AG04449 (cell line): ENCODE results near the gene VIPR2.

Experiments
- CTCF ChIA-PET: fragments of 350-600 bp; formaldehyde crosslinking; extraction: SDS; loops from one replicate; lab custom pipeline; 2021; ENCODE audit warnings: antibody characterized with exemption; lab: Yijun Ruan, JAX
- POLR2A ChIA-PET: fragments of 400-600, 350-600 bp; formaldehyde crosslinking; extraction: SDS; loops from one replicate; lab custom pipeline; 2020; ENCODE audit warnings: antibody characterized with exemption, inconsistent platforms; lab: Yijun Ruan, JAX
- DNase-seq: peaks from one replicate; pipeline ENCODE4 v3.0.0-alpha.2; 2010; ENCODE audit warnings: low read depth, low spot score
- H3K4me3 ChIP-seq: 2 replicates; pipeline ENCODE4 v1.5.1; 2011; ENCODE audit warnings: low read depth, mild to moderate bottlenecking, control low read depth, low read length
- TF ChIP-seq, protein P1 (sequence below): IDR thresholded peaks from one replicate; pipeline ENCODE4 v1.5.1; 2011; ENCODE audit warnings: mild to moderate bottlenecking, moderate library complexity, low read length, control low read depth, inconsistent platforms; ENCODE audit not compliant: insufficient read depth; ENCODE audit errors: missing control alignments

VIPR2 gene

GRCh38 chr7:159114981-159115380 is 29.7 kb downstream of the VIPR2 start:
- POLR2A ChIA-PET, result no interaction called here
- CTCF ChIA-PET, result no interaction called here
- DNase-seq, result no peak
- TF ChIP-seq, protein P1, sequence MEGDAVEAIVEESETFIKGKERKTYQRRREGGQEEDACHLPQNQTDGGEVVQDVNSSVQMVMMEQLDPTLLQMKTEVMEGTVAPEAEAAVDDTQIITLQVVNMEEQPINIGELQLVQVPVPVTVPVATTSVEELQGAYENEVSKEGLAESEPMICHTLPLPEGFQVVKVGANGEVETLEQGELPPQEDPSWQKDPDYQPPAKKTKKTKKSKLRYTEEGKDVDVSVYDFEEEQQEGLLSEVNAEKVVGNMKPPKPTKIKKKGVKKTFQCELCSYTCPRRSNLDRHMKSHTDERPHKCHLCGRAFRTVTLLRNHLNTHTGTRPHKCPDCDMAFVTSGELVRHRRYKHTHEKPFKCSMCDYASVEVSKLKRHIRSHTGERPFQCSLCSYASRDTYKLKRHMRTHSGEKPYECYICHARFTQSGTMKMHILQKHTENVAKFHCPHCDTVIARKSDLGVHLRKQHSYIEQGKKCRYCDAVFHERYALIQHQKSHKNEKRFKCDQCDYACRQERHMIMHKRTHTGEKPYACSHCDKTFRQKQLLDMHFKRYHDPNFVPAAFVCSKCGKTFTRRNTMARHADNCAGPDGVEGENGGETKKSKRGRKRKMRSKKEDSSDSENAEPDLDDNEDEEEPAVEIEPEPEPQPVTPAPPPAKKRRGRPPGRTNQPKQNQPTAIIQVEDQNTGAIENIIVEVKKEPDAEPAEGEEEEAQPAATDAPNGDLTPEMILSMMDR, result no peak
- H3K4me3 ChIP-seq, result no peak overlapping the region

GRCh38 chr7:159114096-159114495 is 30.6 kb downstream of the VIPR2 start:
- CTCF ChIA-PET, result no interaction called here
- DNase-seq, result no peak
- H3K4me3 ChIP-seq, result no peak overlapping the region
- POLR2A ChIA-PET, result no interaction called here
- TF ChIP-seq, protein P1, result no peak

- POLR2A ChIA-PET, result no interaction called here
- CTCF ChIA-PET, result no interaction called here
These were observed 31.6 kb downstream of the VIPR2 start for GRCh38 chr7:159113056-159113455.

GRCh38 chr7:159112136-159113011 is 32.3 kb downstream of the VIPR2 start:
- TF ChIP-seq, protein P1, result no peak
- H3K4me3 ChIP-seq, result no peak overlapping the region
- ChIA-PET POLR2A (no interaction called here), CTCF (no interaction called here)
- no peak for DNase-seq

More at GRCh38 chr7:159113056-159113455, 31.6 kb downstream of the VIPR2 start:
- TF ChIP-seq, protein P1, result no peak
- H3K4me3 ChIP-seq, result no peak overlapping the region
- DNase-seq, result no peak

DNA sequence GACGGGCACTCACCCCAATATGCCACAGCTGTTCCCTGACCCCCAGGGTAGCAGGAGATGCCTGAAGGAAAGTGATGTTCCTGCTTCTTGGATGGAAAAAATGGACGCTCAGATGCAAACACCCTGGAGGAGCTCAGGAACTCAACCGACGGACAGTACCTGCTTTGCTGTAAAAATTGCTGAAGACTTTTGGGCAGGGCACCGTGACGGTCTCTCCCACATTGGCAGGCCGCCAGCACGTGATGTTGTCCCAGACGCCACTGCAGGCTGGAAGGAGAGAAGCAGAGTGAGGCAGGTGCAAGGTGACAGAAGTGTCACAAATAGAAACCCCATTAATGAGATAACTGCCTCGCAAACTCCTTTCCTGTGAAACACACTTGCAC is 35.0 kb downstream of the VIPR2 start:
- CTCF ChIA-PET, result no interaction called here
- TF ChIP-seq, protein P1, result no peak
- POLR2A ChIA-PET, result no interaction called here
- DNase-seq, result no peak
- H3K4me3 ChIP-seq, result no peak overlapping the region

- ChIA-PET POLR2A (no interaction called here), CTCF (no interaction called here)
- no peak overlapping the region for H3K4me3 ChIP-seq
- no peak for DNase-seq
- TF ChIP-seq, protein P1, result no peak
These were observed 35.6 kb downstream of the VIPR2 start for GRCh38 chr7:159108941-159109652.
